ENCODE data around the gene QRSL1. TPM values are rescaled to one million over a fixed set of nuclear protein-coding genes. Genes with fewer than 3 reads are reported as not detected.

Gene QRSL1
- total and polyA plus RNA-seq, 5 donors = 9.6 to 17.9 (median 10.4) TPM

GRCh38 chr6:106642476-106642875, 13.1 kb downstream of the QRSL1 start:
- Histone ChIP-seq H3K27ac (ENCODE audit: low read length) (no peak overlapping the region), H3K4me3 (ENCODE audit: low read length) (no peak overlapping the region), H3K9me3 (ENCODE audit: control insufficient read depth, low read length) (no peaks in the 10 kb centered on the region), H3K4me1 (ENCODE audit: control insufficient read depth, insufficient read depth, low read length) (peaks cover 1% of the 10 kb centered on the region), H3K27me3 (ENCODE audit: control insufficient read depth, insufficient read depth) (no peaks in the 10 kb centered on the region)
- 97% methylated on average over 4 of the region's 4 CpGs for WGBS
- ATAC-seq = no peak
- DNase-seq = no peak
- intact Hi-C loops (cut with DNase I) = no loop called here

- H3K9me3 ChIP-seq (ENCODE audit: control insufficient read depth, low read length) = no peaks in the 10 kb centered on the region
- intact Hi-C loops (cut with DNase I) = no loop called here
- H3K4me1 ChIP-seq (ENCODE audit: control insufficient read depth, insufficient read depth, low read length) = peaks cover 1% of the 10 kb centered on the region
- no peaks in the 10 kb centered on the region for H3K27me3 ChIP-seq (ENCODE audit: control insufficient read depth, insufficient read depth)
- no peak overlapping the region for H3K4me3 ChIP-seq (ENCODE audit: low read length)
- DNase-seq = no peak
- ATAC-seq = no peak
- no peak overlapping the region for H3K27ac ChIP-seq (ENCODE audit: low read length)
- 97% methylated on average over 2 of the region's 2 CpGs for WGBS
Observed at GRCh38 chr6:106643061-106643460, 13.7 kb downstream of the QRSL1 start.

- 94% methylated on average over 7 of the region's 7 CpGs for WGBS
- no peaks in the 10 kb centered on the region for H3K9me3 ChIP-seq (ENCODE audit: control insufficient read depth, low read length)
- H3K27me3 ChIP-seq (ENCODE audit: control insufficient read depth, insufficient read depth) = no peaks in the 10 kb centered on the region
- no peak overlapping the region for H3K4me3 ChIP-seq (ENCODE audit: low read length)
- ATAC-seq = no peak
- DNase-seq = no peak
- H3K27ac ChIP-seq (ENCODE audit: low read length) = no peak overlapping the region
- intact Hi-C loops (cut with DNase I) = no loop called here
- H3K4me1 ChIP-seq (ENCODE audit: control insufficient read depth, insufficient read depth, low read length) = no peaks in the 10 kb centered on the region
Observed at GRCh38 chr6:106648651-106649308, 19.4 kb downstream of the QRSL1 start.

GRCh38 chr6:106658469-106658868, 29.1 kb downstream of the QRSL1 start:
- Histone ChIP-seq H3K4me3 (ENCODE audit: low read length) (no peak overlapping the region), H3K9me3 (ENCODE audit: control insufficient read depth, low read length) (no peaks in the 10 kb centered on the region), H3K4me1 (ENCODE audit: control insufficient read depth, insufficient read depth, low read length) (no peaks in the 10 kb centered on the region), H3K27ac (ENCODE audit: low read length) (no peak overlapping the region), H3K27me3 (ENCODE audit: control insufficient read depth, insufficient read depth) (no peaks in the 10 kb centered on the region)
- DNase-seq (no peak), ATAC-seq (no peak)
- 97% methylated on average over 4 of the region's 4 CpGs for WGBS
- intact Hi-C loops (cut with DNase I) = no loop called here

- H3K4me1 ChIP-seq (ENCODE audit: control insufficient read depth, insufficient read depth, low read length) = no peaks in the 10 kb centered on the region
- H3K27ac ChIP-seq (ENCODE audit: low read length) = no peak overlapping the region
- no peaks in the 10 kb centered on the region for H3K9me3 ChIP-seq (ENCODE audit: control insufficient read depth, low read length)
- 97% methylated on average over 2 of the region's 2 CpGs for whole genome bisulfite sequencing
- intact Hi-C loops (cut with DNase I) = no loop called here
- DNase-seq = no peak
- H3K4me3 ChIP-seq (ENCODE audit: low read length) = no peak overlapping the region
- no peaks in the 10 kb centered on the region for H3K27me3 ChIP-seq (ENCODE audit: control insufficient read depth, insufficient read depth)
- no peak for ATAC-seq
Observed at GRCh38 chr6:106659859-106660258, 30.5 kb downstream of the QRSL1 start.

- Histone ChIP-seq H3K9me3 (ENCODE audit: control insufficient read depth, low read length) (no peaks in the 10 kb centered on the region), H3K27ac (ENCODE audit: low read length) (no peak overlapping the region), H3K4me1 (ENCODE audit: control insufficient read depth, insufficient read depth, low read length) (no peaks in the 10 kb centered on the region), H3K27me3 (ENCODE audit: control insufficient read depth, insufficient read depth) (no peaks in the 10 kb centered on the region), H3K4me3 (ENCODE audit: low read length) (no peak overlapping the region)
- intact Hi-C loops (cut with DNase I) = no loop called here
- no peak for ATAC-seq
- 95% methylated on average over 2 of the region's 2 CpGs for WGBS
- no peak for DNase-seq
Observed at GRCh38 chr6:106662458-106662857, 33.1 kb downstream of the QRSL1 start.

- no peaks in the 10 kb centered on the region for H3K4me1 ChIP-seq (ENCODE audit: control insufficient read depth, insufficient read depth, low read length)
- H3K4me3 ChIP-seq (ENCODE audit: low read length) = no peak overlapping the region
- intact Hi-C loops (cut with DNase I) = no loop called here
- H3K27ac ChIP-seq (ENCODE audit: low read length) = no peak overlapping the region
- H3K27me3 ChIP-seq (ENCODE audit: control insufficient read depth, insufficient read depth) = no peaks in the 10 kb centered on the region
- no peak for DNase-seq
- ATAC-seq = no peak
- 85% methylated on average over 6 of the region's 6 CpGs for WGBS
- H3K9me3 ChIP-seq (ENCODE audit: control insufficient read depth, low read length) = no peaks in the 10 kb centered on the region
Observed at GRCh38 chr6:106666282-106667021, 37.1 kb downstream of the QRSL1 start.

GRCh38 chr6:106667022-106667402, 37.6 kb downstream of the QRSL1 start:
- WGBS = 95% methylated on average over 4 of the region's 4 CpGs
- intact Hi-C loops (cut with DNase I) = no loop called here
- Histone ChIP-seq H3K9me3 (ENCODE audit: control insufficient read depth, low read length) (no peaks in the 10 kb centered on the region), H3K27ac (ENCODE audit: low read length) (no peak overlapping the region), H3K4me3 (ENCODE audit: low read length) (no peak overlapping the region), H3K27me3 (ENCODE audit: control insufficient read depth, insufficient read depth) (no peaks in the 10 kb centered on the region), H3K4me1 (ENCODE audit: control insufficient read depth, insufficient read depth, low read length) (no peaks in the 10 kb centered on the region)
- ATAC-seq = no peak
- DNase-seq = no peak

GRCh38 chr6:106670236-106670635, 40.9 kb downstream of the QRSL1 start:
- WGBS = 89% methylated on average over 6 of the region's 6 CpGs
- Histone ChIP-seq H3K9me3 (ENCODE audit: control insufficient read depth, low read length) (no peaks in the 10 kb centered on the region), H3K27me3 (ENCODE audit: control insufficient read depth, insufficient read depth) (no peaks in the 10 kb centered on the region), H3K4me1 (ENCODE audit: control insufficient read depth, insufficient read depth, low read length) (no peaks in the 10 kb centered on the region), H3K4me3 (ENCODE audit: low read length) (no peak overlapping the region), H3K27ac (ENCODE audit: low read length) (no peak overlapping the region)
- ATAC-seq (no peak), DNase-seq (no peak)
- intact Hi-C loops (cut with DNase I) = no loop called here

- intact Hi-C loops (cut with DNase I) = no loop called here
- no peaks in the 10 kb centered on the region for H3K27me3 ChIP-seq (ENCODE audit: control insufficient read depth, insufficient read depth)
- no peaks in the 10 kb centered on the region for H3K4me1 ChIP-seq (ENCODE audit: control insufficient read depth, insufficient read depth, low read length)
- H3K9me3 ChIP-seq (ENCODE audit: control insufficient read depth, low read length) = no peaks in the 10 kb centered on the region
- no peak overlapping the region for H3K27ac ChIP-seq (ENCODE audit: low read length)
- ATAC-seq (no peak), DNase-seq (no peak)
- H3K4me3 ChIP-seq (ENCODE audit: low read length) = no peak overlapping the region
- WGBS = 89% methylated on average over 3 of the region's 3 CpGs
Observed at GRCh38 chr6:106671651-106672050, 42.3 kb downstream of the QRSL1 start.

- intact Hi-C loops (cut with DNase I) = no loop called here
Observed at GRCh38 chr6:106674541-106675229, 45.3 kb downstream of the QRSL1 start.

More at GRCh38 chr6:106674541-106675229, 45.3 kb downstream of the QRSL1 start:
- H3K27me3 ChIP-seq (ENCODE audit: control insufficient read depth, insufficient read depth) = no peaks in the 10 kb centered on the region
- ATAC-seq (no peak), DNase-seq (no peak)
- H3K4me1 ChIP-seq (ENCODE audit: control insufficient read depth, insufficient read depth, low read length) = no peaks in the 10 kb centered on the region
- no peaks in the 10 kb centered on the region for H3K9me3 ChIP-seq (ENCODE audit: control insufficient read depth, low read length)
- no peak overlapping the region for H3K4me3 ChIP-seq (ENCODE audit: low read length)
- no peak overlapping the region for H3K27ac ChIP-seq (ENCODE audit: low read length)

Data from right cardiac atrium (tissue), 5 donors.